Measurements from ENCODE around the gene LCP1.
"Not testable (repeated sequence)": the region's sequence is repeated elsewhere in the genome, so short reads cannot be mapped to it uniquely, and the experiment has no call there.

LCP1 gene

GRCh38 chr13:46179969-46180763 lies 1.8 kb downstream of the LCP1 start:
- no peak for DNase-seq

- no peak for DNase-seq
Observed at GRCh38 chr13:46179491-46179908, 2.5 kb downstream of the LCP1 start.

GRCh38 chr13:46178821-46179220 lies 3.2 kb downstream of the LCP1 start:
- DNase-seq: no peak

GRCh38 chr13:46178143-46178542 lies 3.8 kb downstream of the LCP1 start:
- DNase-seq: no peak

GRCh38 chr13:46176756-46177155 lies 5.2 kb downstream of the LCP1 start:
- DNase-seq: no peak

- no peak for DNase-seq
Observed at GRCh38 chr13:46173656-46174055, 8.3 kb downstream of the LCP1 start.

GRCh38 chr13:46172531-46172991 lies 9.4 kb downstream of the LCP1 start:
- no peak for DNase-seq

- no peak for DNase-seq
Observed at GRCh38 chr13:46171739-46172138, 10.2 kb downstream of the LCP1 start.

GRCh38 chr13:46171217-46171616 lies 10.8 kb downstream of the LCP1 start:
- DNase-seq: no peak

GRCh38 chr13:46170687-46171086 lies 11.3 kb downstream of the LCP1 start:
- DNase-seq: no peak

GRCh38 chr13:46170268-46170667 lies 11.7 kb downstream of the LCP1 start:
- no peak for DNase-seq

- no peak for DNase-seq
Observed at GRCh38 chr13:46169758-46170157, 12.2 kb downstream of the LCP1 start.

GRCh38 chr13:46168783-46169182 lies 13.2 kb downstream of the LCP1 start:
- DNase-seq: no peak

- DNase-seq: no peak
Observed at GRCh38 chr13:46168341-46168740, 13.6 kb downstream of the LCP1 start.

GRCh38 chr13:46166947-46167610 lies 14.9 kb downstream of the LCP1 start:
- DNase-seq: no peak

GRCh38 chr13:46166224-46166584 lies 15.8 kb downstream of the LCP1 start:
- no peak for DNase-seq

GRCh38 chr13:46165485-46166223 lies 16.3 kb downstream of the LCP1 start:
- DNase-seq: no peak

- no peak for DNase-seq
Observed at GRCh38 chr13:46164661-46165060, 17.3 kb downstream of the LCP1 start.

GRCh38 chr13:46162741-46163140 lies 19.2 kb downstream of the LCP1 start:
- not testable (repeated sequence) for DNase-seq

- DNase-seq: peak; percentile 21
Observed at GRCh38 chr13:46160471-46161066, 21.4 kb downstream of the LCP1 start.

GRCh38 chr13:46160065-46160464 lies 21.9 kb downstream of the LCP1 start:
- DNase-seq: no peak

GRCh38 chr13:46158983-46159382 lies 23.0 kb downstream of the LCP1 start:
- no peak for DNase-seq

GRCh38 chr13:46158222-46158621 lies 23.8 kb downstream of the LCP1 start:
- DNase-seq: no peak

Data from NCI-H1092 (cell line).